IPS-18a (cell line): ENCODE results near the gene KLHL22.
A peak's percentile ranks its signal among the peaks of the same experiment; 100 is the strongest.

Source experiments
- H3K27ac ChIP-seq: one replicate; pipeline ENCODE4 v1.5.1; 2013; ENCODE audit warnings: low read length
- H3K27me3 ChIP-seq: one replicate; pipeline ENCODE4 v1.6.1; 2013; ENCODE audit warnings: mild to moderate bottlenecking, low read length; ENCODE audit not compliant: control insufficient read depth, insufficient read depth
- H3K36me3 ChIP-seq: one replicate; pipeline ENCODE4 v1.6.1; 2013; ENCODE audit warnings: low read depth, low read length; ENCODE audit not compliant: control insufficient read depth
- H3K4me1 ChIP-seq: one replicate; pipeline ENCODE4 v1.6.1; 2013; ENCODE audit warnings: low read depth, low read length; ENCODE audit not compliant: control insufficient read depth
- H3K4me3 ChIP-seq: one replicate; pipeline ENCODE4 v1.5.1; 2013; ENCODE audit warnings: low read length
- H3K9ac ChIP-seq: one replicate; pipeline ENCODE4 v1.6.1; 2013; ENCODE audit warnings: mild to moderate bottlenecking, low read length, moderate library complexity
- H3K9me3 ChIP-seq: one replicate; pipeline ENCODE4 v1.6.1; 2013; ENCODE audit warnings: low read depth, low read length; ENCODE audit not compliant: control insufficient read depth

Gene KLHL22

DNA sequence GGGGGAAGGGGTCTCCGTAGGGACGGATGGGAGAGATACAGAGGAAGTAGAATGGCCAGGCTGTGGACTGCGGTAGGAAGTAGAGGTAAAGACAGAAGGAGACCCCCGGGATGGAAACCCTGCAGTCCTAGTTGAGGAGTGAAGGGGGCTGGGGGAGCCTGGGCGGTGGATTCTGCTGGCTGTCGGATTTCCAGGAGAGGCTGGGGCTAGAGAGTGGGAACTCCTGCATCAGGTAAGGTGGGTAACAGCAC is 57.2 kb downstream of the KLHL22 start:
- Histone ChIP-seq H3K4me1 (no peaks in the 10 kb centered on the region), H3K9me3 (no peaks in the 10 kb centered on the region), H3K27me3 (peaks cover 64% of the 10 kb centered on the region), H3K27ac (no peak overlapping the region), H3K36me3 (no peaks in the 10 kb centered on the region), H3K9ac (no peak overlapping the region), H3K4me3 (peak overlapping the region; percentile 59)

DNA sequence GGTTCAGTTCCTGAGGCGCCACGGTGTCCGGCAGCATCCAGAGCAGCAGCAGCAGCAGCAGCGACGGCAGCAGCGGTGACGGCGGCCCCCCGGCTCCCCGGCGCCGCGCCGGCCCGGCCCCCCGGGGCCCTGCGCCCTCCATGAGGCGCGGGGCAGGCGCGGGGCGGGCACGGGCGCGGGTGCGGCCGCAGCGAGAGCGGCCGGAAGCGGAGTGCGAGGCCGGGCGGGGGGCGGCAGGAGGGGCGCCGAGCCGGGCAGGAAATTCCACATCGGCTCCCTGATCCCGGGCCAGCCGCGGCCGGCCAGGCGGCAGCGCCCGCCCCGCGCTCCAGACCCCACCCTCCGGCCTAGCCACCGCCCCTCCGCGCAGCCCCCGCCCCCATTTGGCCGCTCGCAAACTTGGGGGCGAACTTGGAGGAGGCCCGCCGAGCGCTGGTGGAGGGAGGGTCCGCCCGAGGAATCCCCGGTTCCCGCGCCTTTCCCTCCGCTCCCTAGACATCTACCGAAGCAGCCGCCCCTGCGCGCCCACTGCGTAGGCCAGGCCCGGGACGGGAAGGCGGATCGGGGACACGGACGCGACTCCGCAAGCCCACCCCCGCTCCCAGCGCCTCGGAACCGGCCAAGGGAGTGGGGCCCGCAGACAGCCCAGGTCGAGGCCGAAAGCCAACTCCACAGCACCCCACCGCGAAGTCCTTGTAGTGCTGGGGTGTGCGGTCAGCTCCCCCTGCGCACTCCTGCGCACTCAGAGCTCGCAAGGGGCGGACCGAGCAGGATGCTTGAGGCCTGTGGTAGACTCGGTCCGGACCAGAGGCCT is 57.8 kb downstream of the KLHL22 start, which contains the start of gene SCARF2:
SCARF2 (minus strand) TSS at position 213 of the 814 bp plus-strand sequence; CDS start at position 142, 71 bp downstream.
- Histone ChIP-seq H3K27ac (no peak within 1 kb of the TSS), H3K36me3 (no peaks in the 10 kb centered on the region), H3K9ac (no peak within 1 kb of the TSS), H3K4me1 (no peaks in the 10 kb centered on the region), H3K27me3 (peaks cover 69% of the 10 kb centered on the region), H3K9me3 (no peaks in the 10 kb centered on the region), H3K4me3 (peak within 1 kb of the TSS; percentile 59)

DNA sequence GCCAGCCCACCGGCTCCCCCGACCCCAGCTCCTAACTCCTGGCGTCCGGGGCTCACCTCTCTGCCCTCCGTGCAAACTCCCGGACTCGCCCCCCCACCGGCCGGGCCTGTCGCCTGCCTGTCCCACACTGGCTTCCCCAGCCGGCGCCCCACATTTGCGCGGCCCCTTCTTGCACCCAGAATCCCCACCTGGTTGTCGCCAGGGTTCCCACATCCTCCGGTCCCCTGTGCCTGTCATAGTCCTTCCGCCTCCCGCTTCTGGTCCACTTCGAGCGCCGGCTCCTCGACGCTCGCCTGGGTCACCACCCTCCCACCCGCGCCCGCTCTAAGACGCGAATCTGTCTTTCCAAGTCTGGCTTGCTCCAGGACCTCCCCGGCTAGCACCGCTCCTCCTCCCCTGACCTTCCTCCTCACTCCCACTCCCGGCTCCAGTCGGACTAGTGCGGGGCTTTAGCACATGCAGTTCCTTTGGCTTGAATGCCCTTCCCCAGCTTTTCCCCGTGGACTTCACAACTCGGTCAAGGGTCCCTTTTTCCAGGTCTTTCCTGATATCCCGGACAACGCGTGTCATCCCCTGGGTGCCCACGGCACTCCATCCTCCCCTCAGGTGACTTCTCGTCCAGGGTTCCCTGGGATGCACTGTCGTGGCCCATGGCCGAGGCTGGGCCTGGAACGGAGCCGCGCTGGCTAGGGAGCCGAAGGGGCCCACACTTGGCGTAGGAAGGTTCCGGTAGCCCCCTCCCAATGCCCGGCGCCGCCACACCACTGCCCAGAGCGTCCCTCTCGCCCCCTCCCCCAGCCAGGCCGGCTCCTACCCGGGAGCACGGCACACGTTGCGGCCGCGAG is 58.6 kb downstream of the KLHL22 start:
- H3K9me3 ChIP-seq = no peaks in the 10 kb centered on the region
- no peaks in the 10 kb centered on the region for H3K4me1 ChIP-seq
- H3K27ac ChIP-seq = no peak overlapping the region
- H3K36me3 ChIP-seq = no peaks in the 10 kb centered on the region
- peaks cover 77% of the 10 kb centered on the region for H3K27me3 ChIP-seq
- no peak overlapping the region for H3K9ac ChIP-seq
- peak overlapping the region; percentile 49 for H3K4me3 ChIP-seq

DNA sequence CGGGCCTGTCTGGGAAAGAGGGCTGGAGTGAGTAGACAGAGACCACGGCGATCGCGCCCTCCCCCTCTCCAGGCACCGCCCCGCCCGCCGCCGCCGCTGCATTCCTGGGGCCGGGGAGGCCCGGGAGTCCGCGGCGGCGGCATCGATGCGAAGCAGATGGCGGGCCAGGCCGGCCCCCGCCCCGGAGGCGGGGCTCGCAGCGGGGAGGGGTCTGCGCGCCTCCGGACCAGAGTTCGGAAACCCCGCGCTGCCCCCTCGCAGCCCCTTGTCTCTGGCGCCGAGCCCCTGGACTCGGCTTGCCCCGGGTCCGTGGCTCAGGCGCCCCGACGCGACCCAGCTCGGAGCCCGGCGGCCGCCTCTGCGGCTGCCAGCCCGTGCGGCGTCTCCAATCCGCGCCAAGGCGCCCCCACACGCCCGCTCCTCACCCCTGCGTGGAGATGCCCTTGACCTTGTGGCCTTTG is 59.3 kb downstream of the KLHL22 start:
- H3K36me3 ChIP-seq = no peaks in the 10 kb centered on the region
- H3K4me3 ChIP-seq = peak overlapping the region; percentile 49
- H3K9me3 ChIP-seq = no peaks in the 10 kb centered on the region
- H3K27ac ChIP-seq = no peak overlapping the region
- H3K27me3 ChIP-seq = peaks cover 84% of the 10 kb centered on the region
- no peaks in the 10 kb centered on the region for H3K4me1 ChIP-seq
- no peak overlapping the region for H3K9ac ChIP-seq

DNA sequence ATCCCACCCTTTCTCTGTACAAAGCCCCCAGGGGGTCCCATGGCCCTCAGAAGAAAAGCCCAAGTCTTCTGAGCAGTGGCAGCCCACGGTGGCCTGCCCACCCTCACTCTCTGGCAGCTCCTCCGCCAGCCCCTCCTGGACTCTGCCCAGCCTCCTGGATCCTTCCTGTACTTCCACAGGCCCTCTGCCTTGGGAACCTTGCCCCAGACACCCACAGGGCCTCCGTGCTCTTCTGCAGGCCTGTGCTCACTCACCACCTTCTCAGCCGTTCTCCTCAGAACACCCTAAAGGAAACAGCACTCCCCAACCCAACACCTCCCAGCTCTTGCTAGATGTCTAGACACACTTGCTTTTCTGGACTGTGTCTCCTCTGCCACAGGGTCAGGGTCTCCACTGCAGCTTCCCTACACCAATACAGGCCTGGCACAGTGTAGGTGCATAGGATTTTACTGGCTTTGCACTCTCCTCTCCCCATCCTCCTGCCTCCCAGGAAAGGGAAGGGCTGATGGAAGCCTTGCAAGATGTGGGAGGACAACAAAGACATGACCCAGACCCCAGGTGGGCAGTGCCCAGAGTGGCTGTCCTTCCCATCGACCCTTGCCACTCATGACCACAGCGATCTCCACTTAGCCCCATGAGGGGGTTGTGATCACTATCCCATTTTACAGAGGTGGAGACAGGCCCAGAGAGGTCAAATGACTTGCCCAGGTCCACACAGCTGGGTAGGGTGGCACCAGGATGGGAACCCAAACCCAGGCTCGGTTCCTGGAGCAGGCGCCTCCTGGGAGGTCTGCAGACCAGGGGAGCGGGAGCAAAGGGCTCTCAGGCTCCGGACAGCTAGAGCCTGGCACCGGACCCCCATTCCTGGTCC is 59.9 kb downstream of the KLHL22 start:
- H3K9me3 ChIP-seq = no peaks in the 10 kb centered on the region
- H3K9ac ChIP-seq = no peak overlapping the region
- H3K27me3 ChIP-seq = peaks cover 90% of the 10 kb centered on the region
- no peaks in the 10 kb centered on the region for H3K36me3 ChIP-seq
- H3K27ac ChIP-seq = no peak overlapping the region
- no peaks in the 10 kb centered on the region for H3K4me1 ChIP-seq
- H3K4me3 ChIP-seq = peak overlapping the region; percentile 49

DNA sequence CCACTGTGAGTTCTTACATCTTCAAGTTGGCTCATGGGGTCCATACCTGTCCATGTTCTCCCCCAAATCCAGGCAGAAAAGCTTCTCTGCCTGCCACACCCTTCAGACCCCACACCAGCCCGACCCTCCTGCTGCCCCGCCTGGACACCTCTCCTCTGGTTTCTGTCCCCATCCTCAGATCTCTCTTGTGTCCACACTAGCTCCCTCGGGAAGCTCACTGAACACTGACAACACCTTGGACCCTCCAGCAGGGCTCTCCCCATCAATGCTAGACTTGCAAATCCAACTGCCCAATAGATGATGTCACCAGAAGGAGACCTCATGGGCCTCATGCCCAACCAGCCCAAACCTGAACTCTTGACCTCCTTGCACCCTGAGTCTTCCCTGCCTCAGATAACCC is 60.8 kb downstream of the KLHL22 start:
- peaks cover 6% of the 10 kb centered on the region for H3K4me1 ChIP-seq
- peaks cover 97% of the 10 kb centered on the region for H3K27me3 ChIP-seq
- H3K4me3 ChIP-seq = no peak overlapping the region
- H3K9me3 ChIP-seq = no peaks in the 10 kb centered on the region
- H3K27ac ChIP-seq = no peak overlapping the region
- no peak overlapping the region for H3K9ac ChIP-seq
- H3K36me3 ChIP-seq = no peaks in the 10 kb centered on the region

DNA sequence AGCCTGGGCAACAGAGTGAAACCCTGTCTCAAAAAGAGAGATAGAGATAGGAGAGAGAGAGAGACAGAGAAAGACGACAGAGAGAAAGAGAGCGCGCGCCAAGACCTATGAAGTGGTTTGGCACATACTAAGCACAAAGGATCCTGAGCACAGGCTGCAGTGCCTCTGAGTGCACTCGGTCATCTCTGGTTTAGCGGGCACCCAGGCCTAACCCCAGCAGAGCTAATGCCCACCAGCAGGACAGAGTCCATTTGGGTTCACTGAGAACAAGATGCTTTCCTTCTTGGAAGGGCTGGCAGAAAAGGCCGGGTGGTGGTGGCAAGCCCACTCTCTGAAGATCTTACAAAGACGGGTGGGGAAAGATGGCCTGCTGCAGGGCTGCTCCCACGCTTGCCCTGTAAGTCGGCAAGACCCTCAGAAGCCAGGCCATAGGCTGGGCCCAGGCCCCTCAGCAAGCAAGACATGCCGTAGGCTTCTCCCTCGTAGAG is 61.3 kb downstream of the KLHL22 start:
- Histone ChIP-seq H3K9ac (no peak overlapping the region), H3K27me3 (peaks cover 97% of the 10 kb centered on the region), H3K27ac (no peak overlapping the region), H3K9me3 (no peaks in the 10 kb centered on the region), H3K4me1 (peaks cover 6% of the 10 kb centered on the region), H3K36me3 (no peaks in the 10 kb centered on the region), H3K4me3 (no peak overlapping the region)

DNA sequence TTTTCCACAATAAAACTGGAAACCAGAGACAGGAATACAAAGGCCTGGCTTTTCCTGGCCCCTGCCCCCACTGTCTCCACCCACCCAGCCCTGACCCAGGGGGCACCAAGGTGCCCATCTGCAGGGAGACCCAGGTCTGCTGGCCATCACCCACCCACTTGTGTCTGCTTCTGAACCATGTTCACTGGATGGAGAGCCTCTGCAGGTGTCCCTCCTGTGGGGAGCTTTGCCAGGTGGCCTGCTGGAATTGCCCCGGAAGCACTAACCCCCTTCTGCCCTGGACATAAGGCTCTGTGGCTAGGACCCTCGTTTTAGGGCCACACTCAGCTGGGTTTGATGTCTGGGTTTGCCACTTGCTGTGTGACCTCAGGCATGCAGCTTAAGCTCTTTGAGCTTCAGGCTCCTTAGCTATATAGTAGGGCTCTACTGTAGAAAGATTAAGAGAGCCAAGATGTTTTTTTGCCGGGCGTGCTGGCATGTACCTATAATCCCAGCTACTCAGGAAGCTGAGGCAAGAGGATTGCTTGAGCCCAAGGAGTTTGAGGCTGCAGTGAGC is 61.8 kb downstream of the KLHL22 start:
- Histone ChIP-seq H3K4me1 (peaks cover 9% of the 10 kb centered on the region), H3K9ac (no peak overlapping the region), H3K4me3 (no peak overlapping the region), H3K36me3 (no peaks in the 10 kb centered on the region), H3K27ac (no peak overlapping the region), H3K27me3 (peaks cover 97% of the 10 kb centered on the region), H3K9me3 (no peaks in the 10 kb centered on the region)

DNA sequence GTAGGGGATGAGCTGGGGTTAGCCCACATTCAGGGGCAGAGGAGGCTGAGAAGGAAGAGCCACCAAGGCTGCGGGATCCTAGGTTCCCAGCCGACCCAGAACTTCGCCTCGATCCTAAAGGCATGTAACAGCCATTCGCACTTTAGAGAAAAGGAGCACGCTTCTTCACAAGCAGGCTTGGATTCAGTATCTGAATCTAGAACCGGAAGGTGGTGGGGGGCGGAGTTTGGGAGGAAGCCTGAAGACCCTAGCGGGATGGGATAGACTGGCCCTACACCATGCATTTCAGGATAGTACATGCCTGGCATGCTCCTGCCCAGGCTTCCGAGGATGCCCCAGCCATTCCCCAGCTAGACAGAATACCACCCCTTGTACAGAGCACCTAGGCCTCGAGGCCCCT is 62.4 kb downstream of the KLHL22 start:
- no peak overlapping the region for H3K27ac ChIP-seq
- H3K4me1 ChIP-seq = peaks cover 10% of the 10 kb centered on the region
- peaks cover 97% of the 10 kb centered on the region for H3K27me3 ChIP-seq
- no peak overlapping the region for H3K4me3 ChIP-seq
- H3K9me3 ChIP-seq = no peaks in the 10 kb centered on the region
- H3K36me3 ChIP-seq = no peaks in the 10 kb centered on the region
- H3K9ac ChIP-seq = no peak overlapping the region

DNA sequence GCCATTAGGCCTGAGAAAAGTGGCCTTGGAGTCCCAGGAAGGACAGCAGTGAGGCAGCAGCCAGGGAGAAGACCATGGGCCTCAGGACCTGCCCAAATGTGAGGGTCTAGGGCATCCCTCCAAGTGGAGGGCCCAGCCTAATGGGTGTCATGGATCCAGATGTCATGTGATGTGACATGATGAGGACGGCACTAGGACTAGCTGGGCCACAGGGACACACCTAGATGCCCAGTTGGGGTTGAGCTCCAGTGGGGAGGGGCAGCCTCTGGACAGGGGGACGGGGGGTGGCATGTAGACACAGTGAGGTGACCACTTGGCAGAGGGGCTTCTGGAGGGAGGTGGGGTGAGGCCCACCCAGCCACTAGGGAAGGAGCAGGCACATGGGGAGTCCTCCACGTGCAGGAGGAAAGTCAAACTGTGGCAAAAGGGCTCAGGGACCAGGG is 63.3 kb downstream of the KLHL22 start:
- H3K9me3 ChIP-seq = no peaks in the 10 kb centered on the region
- no peak overlapping the region for H3K9ac ChIP-seq
- H3K4me1 ChIP-seq = peaks cover 10% of the 10 kb centered on the region
- peaks cover 91% of the 10 kb centered on the region for H3K27me3 ChIP-seq
- no peaks in the 10 kb centered on the region for H3K36me3 ChIP-seq
- no peak overlapping the region for H3K4me3 ChIP-seq
- H3K27ac ChIP-seq = no peak overlapping the region
